ENCODE data around the gene MYO15A.

Gene MYO15A

GRCh38 chr17:18225121-18225641, 116.6 kb downstream of the MYO15A start, which contains the start of gene LLGL1:
Gene LLGL1 (plus strand): TSS chr17:18225635. CDS start chr17:18225683, 48 bp downstream.
- Histone ChIP-seq H3K4me3 (ENCODE audit: low read depth, low read length) (peak within 1 kb of the TSS; percentile 91), H3K9ac (ENCODE audit: low read length) (peak within 1 kb of the TSS; percentile 79), H3K36me3 (ENCODE audit: control insufficient read depth, insufficient read depth, low read length) (no peaks in the 10 kb centered on the region; the same call in 1 of the 2 replicates), H3K9me3 (ENCODE audit: control insufficient read depth, insufficient read depth, low read depth, low read length) (no peaks in the 10 kb centered on the region), H3K27ac (ENCODE audit: low read depth, low read length) (peak within 1 kb of the TSS; percentile 84), H3K4me1 (ENCODE audit: control insufficient read depth, insufficient read depth, low read length) (peaks cover 20% of the 10 kb centered on the region), H3K27me3 (ENCODE audit: control insufficient read depth, insufficient read depth, low read length) (no peaks in the 10 kb centered on the region)

GRCh38 chr17:18225642-18226283, 117.2 kb downstream of the MYO15A start:
- peak overlapping the region; percentile 91 for H3K4me3 ChIP-seq (ENCODE audit: low read depth, low read length)
- H3K27me3 ChIP-seq (ENCODE audit: control insufficient read depth, insufficient read depth, low read length) = no peaks in the 10 kb centered on the region
- H3K9ac ChIP-seq (ENCODE audit: low read length) = peak overlapping the region; percentile 68
- no peaks in the 10 kb centered on the region; the same call in 1 of the 2 replicates for H3K36me3 ChIP-seq (ENCODE audit: control insufficient read depth, insufficient read depth, low read length)
- peaks cover 20% of the 10 kb centered on the region for H3K4me1 ChIP-seq (ENCODE audit: control insufficient read depth, insufficient read depth, low read length)
- no peak overlapping the region for H3K27ac ChIP-seq (ENCODE audit: low read depth, low read length)
- no peaks in the 10 kb centered on the region for H3K9me3 ChIP-seq (ENCODE audit: control insufficient read depth, insufficient read depth, low read depth, low read length)

- Histone ChIP-seq H3K9ac (ENCODE audit: low read length) (peak overlapping the region; percentile 68), H3K27me3 (ENCODE audit: control insufficient read depth, insufficient read depth, low read length) (no peaks in the 10 kb centered on the region), H3K27ac (ENCODE audit: low read depth, low read length) (no peak overlapping the region), H3K9me3 (ENCODE audit: control insufficient read depth, insufficient read depth, low read depth, low read length) (no peaks in the 10 kb centered on the region), H3K36me3 (ENCODE audit: control insufficient read depth, insufficient read depth, low read length) (no peaks in the 10 kb centered on the region; the same call in 1 of the 2 replicates), H3K4me1 (ENCODE audit: control insufficient read depth, insufficient read depth, low read length) (peaks cover 20% of the 10 kb centered on the region), H3K4me3 (ENCODE audit: low read depth, low read length) (peak overlapping the region; percentile 91)
These were observed 117.9 kb downstream of the MYO15A start for GRCh38 chr17:18226284-18226945.

- Histone ChIP-seq H3K36me3 (ENCODE audit: control insufficient read depth, insufficient read depth, low read length) (peaks cover 8% of the 10 kb centered on the region), H3K4me1 (ENCODE audit: control insufficient read depth, insufficient read depth, low read length) (peaks cover 20% of the 10 kb centered on the region), H3K4me3 (ENCODE audit: low read depth, low read length) (no peak overlapping the region), H3K9ac (ENCODE audit: low read length) (no peak overlapping the region), H3K9me3 (ENCODE audit: control insufficient read depth, insufficient read depth, low read depth, low read length) (no peaks in the 10 kb centered on the region), H3K27me3 (ENCODE audit: control insufficient read depth, insufficient read depth, low read length) (no peaks in the 10 kb centered on the region), H3K27ac (ENCODE audit: low read depth, low read length) (no peak overlapping the region)
These were observed 119.1 kb downstream of the MYO15A start for GRCh38 chr17:18227635-18228034.

- no peak overlapping the region for H3K4me3 ChIP-seq (ENCODE audit: low read depth, low read length)
- no peak overlapping the region for H3K27ac ChIP-seq (ENCODE audit: low read depth, low read length)
- no peaks in the 10 kb centered on the region for H3K9me3 ChIP-seq (ENCODE audit: control insufficient read depth, insufficient read depth, low read depth, low read length)
- H3K36me3 ChIP-seq (ENCODE audit: control insufficient read depth, insufficient read depth, low read length) = peaks cover 14% of the 10 kb centered on the region
- H3K4me1 ChIP-seq (ENCODE audit: control insufficient read depth, insufficient read depth, low read length) = peaks cover 20% of the 10 kb centered on the region
- no peaks in the 10 kb centered on the region for H3K27me3 ChIP-seq (ENCODE audit: control insufficient read depth, insufficient read depth, low read length)
- H3K9ac ChIP-seq (ENCODE audit: low read length) = no peak overlapping the region
These were observed 119.7 kb downstream of the MYO15A start for GRCh38 chr17:18228176-18228682.

- no peaks in the 10 kb centered on the region for H3K27me3 ChIP-seq (ENCODE audit: control insufficient read depth, insufficient read depth, low read length)
- no peak overlapping the region for H3K4me3 ChIP-seq (ENCODE audit: low read depth, low read length)
- H3K9me3 ChIP-seq (ENCODE audit: control insufficient read depth, insufficient read depth, low read depth, low read length) = no peaks in the 10 kb centered on the region
- no peak overlapping the region for H3K9ac ChIP-seq (ENCODE audit: low read length)
- H3K36me3 ChIP-seq (ENCODE audit: control insufficient read depth, insufficient read depth, low read length) = peaks cover 24% of the 10 kb centered on the region
- H3K27ac ChIP-seq (ENCODE audit: low read depth, low read length) = no peak overlapping the region
- peaks cover 14% of the 10 kb centered on the region for H3K4me1 ChIP-seq (ENCODE audit: control insufficient read depth, insufficient read depth, low read length)
These were observed 120.7 kb downstream of the MYO15A start for GRCh38 chr17:18229254-18229653.

Measured in HUES6 (cell line).